ENCODE data around the gene CSNK1G2. TPM values are rescaled to one million over a fixed set of nuclear protein-coding genes. Genes with fewer than 3 reads are reported as not detected.

The CSNK1G2 gene
- total and polyA plus RNA-seq, 2 experiments from 2014 or later = 39.6 to 147 TPM

DNA sequence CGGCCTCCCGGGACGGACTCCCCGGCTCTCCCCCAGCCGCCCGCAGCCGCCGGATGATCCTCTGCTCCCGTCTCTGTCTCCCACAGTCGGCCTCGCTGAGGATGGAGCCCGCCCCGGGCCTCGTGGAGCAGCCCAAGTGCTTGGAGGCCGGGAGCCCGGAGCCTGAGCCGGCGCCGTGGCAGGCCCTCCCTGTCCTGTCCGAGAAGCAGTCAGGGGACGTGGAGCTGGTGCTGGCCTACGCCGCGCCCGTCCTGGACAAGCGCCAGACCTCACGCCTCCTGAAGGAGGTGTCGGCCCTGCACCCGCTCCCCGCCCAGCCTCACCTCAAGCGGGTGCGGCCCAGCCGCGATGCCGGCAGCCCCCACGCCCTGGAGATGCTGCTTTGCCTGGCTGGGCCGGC is 29.0 kb upstream of the CSNK1G2 start (continued):
- TF ChIP-seq, protein P1, sequence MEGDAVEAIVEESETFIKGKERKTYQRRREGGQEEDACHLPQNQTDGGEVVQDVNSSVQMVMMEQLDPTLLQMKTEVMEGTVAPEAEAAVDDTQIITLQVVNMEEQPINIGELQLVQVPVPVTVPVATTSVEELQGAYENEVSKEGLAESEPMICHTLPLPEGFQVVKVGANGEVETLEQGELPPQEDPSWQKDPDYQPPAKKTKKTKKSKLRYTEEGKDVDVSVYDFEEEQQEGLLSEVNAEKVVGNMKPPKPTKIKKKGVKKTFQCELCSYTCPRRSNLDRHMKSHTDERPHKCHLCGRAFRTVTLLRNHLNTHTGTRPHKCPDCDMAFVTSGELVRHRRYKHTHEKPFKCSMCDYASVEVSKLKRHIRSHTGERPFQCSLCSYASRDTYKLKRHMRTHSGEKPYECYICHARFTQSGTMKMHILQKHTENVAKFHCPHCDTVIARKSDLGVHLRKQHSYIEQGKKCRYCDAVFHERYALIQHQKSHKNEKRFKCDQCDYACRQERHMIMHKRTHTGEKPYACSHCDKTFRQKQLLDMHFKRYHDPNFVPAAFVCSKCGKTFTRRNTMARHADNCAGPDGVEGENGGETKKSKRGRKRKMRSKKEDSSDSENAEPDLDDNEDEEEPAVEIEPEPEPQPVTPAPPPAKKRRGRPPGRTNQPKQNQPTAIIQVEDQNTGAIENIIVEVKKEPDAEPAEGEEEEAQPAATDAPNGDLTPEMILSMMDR (conservative IDR thresholded peaks at IDR 0.05; ENCODE audit: low read depth in 2 of 2) = no peak

DNA sequence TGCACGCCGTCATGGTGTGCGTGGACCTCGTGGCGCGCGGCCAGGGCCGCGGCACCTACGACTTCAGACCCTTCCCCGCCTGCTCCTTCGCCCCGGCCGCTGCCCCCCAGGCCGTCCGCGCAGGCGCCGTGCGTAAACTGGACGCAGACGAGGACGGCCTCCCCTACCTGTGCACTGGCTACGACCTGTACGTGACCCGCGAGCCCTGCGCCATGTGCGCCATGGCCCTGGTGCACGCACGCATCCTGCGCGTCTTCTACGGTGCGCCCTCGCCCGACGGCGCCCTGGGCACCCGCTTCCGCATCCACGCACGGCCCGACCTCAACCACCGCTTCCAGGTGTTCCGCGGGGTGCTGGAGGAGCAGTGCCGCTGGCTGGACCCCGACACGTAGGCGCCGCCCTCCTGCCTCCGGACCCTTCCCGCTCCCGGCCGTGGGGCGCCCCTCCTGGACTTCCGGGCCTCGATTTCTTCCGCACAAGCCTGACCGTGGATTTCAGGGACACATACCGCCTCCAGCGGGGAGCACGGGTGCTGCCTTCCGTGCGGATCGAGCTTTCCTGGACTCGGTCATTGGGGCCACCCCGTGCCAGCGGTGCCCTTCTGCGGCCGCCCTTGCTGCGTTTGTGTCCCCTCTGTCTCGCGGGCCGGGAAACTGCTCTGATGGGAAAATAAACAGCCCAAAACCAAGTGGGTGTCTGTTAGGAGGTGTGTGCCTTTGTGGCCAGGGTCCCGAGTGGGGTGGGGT is 28.0 kb upstream of the CSNK1G2 start:
- Mint-ChIP-seq H3K36me3 (ENCODE audit: low read depth) (peaks cover 16% of the 10 kb centered on the region), H3K27me3 (ENCODE audit: insufficient read depth, low read depth, poor library complexity) (peaks cover 5% of the 10 kb centered on the region), H3K4me3 (no peak overlapping the region), H3K9me3 (no peaks in the 10 kb centered on the region), H3K27ac (no peak overlapping the region), H3K4me1 (no peaks in the 10 kb centered on the region)
- Histone ChIP-seq H3K4me2 (no peak overlapping the region), H3K36me3 (ENCODE audit: insufficient read depth) (no peaks in the 10 kb centered on the region), H3K27ac (ENCODE audit: low read depth) (no peak overlapping the region), H3K27me3 (ENCODE audit: insufficient read depth) (no peaks in the 10 kb centered on the region), H4K20me1 (replicated peaks; ENCODE audit: insufficient read depth) (peaks cover 4% of the 10 kb centered on the region), H2AFZ (no peak overlapping the region), H3K79me2 (replicated peaks; ENCODE audit: insufficient read depth) (peaks cover 53% of the 10 kb centered on the region), H3K4me1 (ENCODE audit: insufficient read depth) (no peaks in the 10 kb centered on the region), H3K4me3 (no peak overlapping the region), H3F3A (replicated peaks; ENCODE audit: low read depth) (no peaks in the 10 kb centered on the region), H3K9me2 (ENCODE audit: insufficient read depth) (no peaks in the 10 kb centered on the region)
- ATAC-seq (no peak), DNase-seq (ENCODE audit: low spot score) (no peak)
- TF ChIP-seq EZH2phosphoT487 (IDR thresholded peaks at IDR 0.05; ENCODE audit: unreplicated experiment) (no peak), EZH2 (IDR thresholded peaks at IDR 0.05; ENCODE audit: low read depth, unreplicated experiment) (no peak), POLR2AphosphoS5 (IDR thresholded peaks at IDR 0.05; ENCODE audit: low read depth) (no peak), STAT1 (IDR thresholded peaks at IDR 0.05; ENCODE audit: unreplicated experiment) (no peak), CREB1 (CRISPR knock-in tag; IDR thresholded peaks at IDR 0.05; ENCODE audit: low read depth) (no peak)
- TF ChIP-seq, protein P2, sequence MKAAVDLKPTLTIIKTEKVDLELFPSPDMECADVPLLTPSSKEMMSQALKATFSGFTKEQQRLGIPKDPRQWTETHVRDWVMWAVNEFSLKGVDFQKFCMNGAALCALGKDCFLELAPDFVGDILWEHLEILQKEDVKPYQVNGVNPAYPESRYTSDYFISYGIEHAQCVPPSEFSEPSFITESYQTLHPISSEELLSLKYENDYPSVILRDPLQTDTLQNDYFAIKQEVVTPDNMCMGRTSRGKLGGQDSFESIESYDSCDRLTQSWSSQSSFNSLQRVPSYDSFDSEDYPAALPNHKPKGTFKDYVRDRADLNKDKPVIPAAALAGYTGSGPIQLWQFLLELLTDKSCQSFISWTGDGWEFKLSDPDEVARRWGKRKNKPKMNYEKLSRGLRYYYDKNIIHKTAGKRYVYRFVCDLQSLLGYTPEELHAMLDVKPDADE (IDR thresholded peaks at IDR 0.05) = no peak
- TF ChIP-seq, protein P3, sequence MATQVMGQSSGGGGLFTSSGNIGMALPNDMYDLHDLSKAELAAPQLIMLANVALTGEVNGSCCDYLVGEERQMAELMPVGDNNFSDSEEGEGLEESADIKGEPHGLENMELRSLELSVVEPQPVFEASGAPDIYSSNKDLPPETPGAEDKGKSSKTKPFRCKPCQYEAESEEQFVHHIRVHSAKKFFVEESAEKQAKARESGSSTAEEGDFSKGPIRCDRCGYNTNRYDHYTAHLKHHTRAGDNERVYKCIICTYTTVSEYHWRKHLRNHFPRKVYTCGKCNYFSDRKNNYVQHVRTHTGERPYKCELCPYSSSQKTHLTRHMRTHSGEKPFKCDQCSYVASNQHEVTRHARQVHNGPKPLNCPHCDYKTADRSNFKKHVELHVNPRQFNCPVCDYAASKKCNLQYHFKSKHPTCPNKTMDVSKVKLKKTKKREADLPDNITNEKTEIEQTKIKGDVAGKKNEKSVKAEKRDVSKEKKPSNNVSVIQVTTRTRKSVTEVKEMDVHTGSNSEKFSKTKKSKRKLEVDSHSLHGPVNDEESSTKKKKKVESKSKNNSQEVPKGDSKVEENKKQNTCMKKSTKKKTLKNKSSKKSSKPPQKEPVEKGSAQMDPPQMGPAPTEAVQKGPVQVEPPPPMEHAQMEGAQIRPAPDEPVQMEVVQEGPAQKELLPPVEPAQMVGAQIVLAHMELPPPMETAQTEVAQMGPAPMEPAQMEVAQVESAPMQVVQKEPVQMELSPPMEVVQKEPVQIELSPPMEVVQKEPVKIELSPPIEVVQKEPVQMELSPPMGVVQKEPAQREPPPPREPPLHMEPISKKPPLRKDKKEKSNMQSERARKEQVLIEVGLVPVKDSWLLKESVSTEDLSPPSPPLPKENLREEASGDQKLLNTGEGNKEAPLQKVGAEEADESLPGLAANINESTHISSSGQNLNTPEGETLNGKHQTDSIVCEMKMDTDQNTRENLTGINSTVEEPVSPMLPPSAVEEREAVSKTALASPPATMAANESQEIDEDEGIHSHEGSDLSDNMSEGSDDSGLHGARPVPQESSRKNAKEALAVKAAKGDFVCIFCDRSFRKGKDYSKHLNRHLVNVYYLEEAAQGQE (IDR thresholded peaks at IDR 0.05; ENCODE audit: unreplicated experiment) = no peak
- TF ChIP-seq, protein P1 (conservative IDR thresholded peaks at IDR 0.05; ENCODE audit: low read depth in 2 of 2) = no peak

All from GM23338 (cell line).